ENCODE results near the gene NBEAL1.

DNA sequence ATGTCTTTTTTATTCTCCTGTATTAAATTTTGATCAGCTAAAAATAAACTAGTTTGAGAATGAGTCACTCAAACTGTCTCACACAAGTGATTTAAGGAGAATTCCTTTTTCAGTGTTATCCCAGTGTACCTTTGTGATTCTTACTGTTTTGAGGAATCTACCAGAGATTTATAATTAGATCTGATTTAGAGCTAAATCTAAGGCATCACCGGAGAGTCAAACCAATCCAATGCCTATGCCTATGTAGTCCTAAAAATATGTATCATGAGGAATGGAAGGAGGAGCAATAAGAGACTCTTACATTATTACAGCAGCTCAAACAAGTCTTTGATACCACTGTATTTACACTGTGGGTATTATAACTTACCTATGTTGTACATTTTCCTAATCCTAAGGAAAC, 160.7 kb downstream of the NBEAL1 start:
- TF ChIP-seq, protein P1, sequence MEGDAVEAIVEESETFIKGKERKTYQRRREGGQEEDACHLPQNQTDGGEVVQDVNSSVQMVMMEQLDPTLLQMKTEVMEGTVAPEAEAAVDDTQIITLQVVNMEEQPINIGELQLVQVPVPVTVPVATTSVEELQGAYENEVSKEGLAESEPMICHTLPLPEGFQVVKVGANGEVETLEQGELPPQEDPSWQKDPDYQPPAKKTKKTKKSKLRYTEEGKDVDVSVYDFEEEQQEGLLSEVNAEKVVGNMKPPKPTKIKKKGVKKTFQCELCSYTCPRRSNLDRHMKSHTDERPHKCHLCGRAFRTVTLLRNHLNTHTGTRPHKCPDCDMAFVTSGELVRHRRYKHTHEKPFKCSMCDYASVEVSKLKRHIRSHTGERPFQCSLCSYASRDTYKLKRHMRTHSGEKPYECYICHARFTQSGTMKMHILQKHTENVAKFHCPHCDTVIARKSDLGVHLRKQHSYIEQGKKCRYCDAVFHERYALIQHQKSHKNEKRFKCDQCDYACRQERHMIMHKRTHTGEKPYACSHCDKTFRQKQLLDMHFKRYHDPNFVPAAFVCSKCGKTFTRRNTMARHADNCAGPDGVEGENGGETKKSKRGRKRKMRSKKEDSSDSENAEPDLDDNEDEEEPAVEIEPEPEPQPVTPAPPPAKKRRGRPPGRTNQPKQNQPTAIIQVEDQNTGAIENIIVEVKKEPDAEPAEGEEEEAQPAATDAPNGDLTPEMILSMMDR (conservative IDR thresholded peaks at IDR 0.05; ENCODE audit: low read depth in 2 of 2), result no peak
- TF ChIP-seq EZH2phosphoT487 (IDR thresholded peaks at IDR 0.05; ENCODE audit: unreplicated experiment), result no peak
- no peak for TF ChIP-seq EZH2 (IDR thresholded peaks at IDR 0.05; ENCODE audit: low read depth, unreplicated experiment)

Data from GM23338 (cell line).